ENCODE measurements around the gene ARHGAP26.

ARHGAP26 gene

DNA sequence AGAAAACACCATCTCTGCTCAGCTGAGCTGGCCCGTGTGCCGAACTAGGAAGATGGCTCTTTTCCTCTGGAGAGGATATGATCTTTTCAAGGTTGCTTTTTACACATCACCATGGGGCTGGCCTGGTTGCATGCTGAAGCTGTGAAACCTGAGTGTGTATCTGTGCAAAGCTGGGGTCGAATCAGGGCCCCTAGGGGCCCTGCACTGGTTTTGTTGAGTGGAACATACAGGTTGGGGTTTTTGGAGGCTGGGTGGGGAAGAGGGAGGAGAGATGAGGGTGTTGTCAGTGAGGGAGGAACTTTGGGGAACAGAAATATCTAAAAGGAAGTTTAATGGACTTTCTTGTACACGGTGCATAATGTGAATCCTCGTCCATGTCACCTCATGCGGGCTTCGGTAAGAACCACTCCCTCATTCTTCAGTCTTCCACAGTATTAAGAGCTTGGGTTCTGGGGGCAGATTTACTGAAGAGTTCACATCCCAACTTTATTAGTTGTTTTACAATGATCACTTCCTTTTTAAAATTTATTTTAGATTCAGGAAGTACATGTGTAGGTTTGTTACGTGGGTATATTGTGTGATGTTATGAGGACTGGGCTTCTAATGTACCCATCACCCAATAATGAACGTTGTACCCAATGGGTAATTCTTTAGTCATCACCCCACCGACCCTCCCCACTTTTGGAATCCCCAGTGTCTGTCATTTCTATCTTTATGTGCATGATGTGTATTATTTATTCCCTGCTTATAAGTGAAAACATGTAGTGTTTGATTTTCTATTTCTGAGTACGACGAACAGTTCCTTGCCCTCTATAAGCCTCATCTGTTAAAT, 395.1 kb downstream of the ARHGAP26 start:
- no peak for DNase-seq (ENCODE audit: low spot score)

DNA sequence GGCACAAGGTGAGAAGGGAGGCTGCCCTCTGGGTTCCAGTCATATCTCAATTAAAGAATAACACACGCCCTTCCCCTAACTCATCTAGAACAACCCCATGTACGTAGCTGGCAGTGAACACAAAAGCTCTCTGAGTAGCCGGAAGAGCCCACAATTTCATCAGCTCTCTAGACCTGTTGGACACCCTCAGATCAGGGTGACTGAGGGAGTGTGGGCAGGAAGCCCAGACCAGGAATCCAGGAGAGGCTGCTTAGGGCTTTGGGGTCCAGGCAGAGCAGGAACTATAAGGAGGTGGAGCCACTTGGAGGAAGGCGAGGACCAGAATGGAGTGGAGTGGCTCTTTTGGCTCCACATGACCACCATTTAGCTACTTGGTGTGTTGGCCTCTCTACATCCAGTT, 395.9 kb downstream of the ARHGAP26 start:
- DNase-seq (ENCODE audit: low spot score): no peak

DNA sequence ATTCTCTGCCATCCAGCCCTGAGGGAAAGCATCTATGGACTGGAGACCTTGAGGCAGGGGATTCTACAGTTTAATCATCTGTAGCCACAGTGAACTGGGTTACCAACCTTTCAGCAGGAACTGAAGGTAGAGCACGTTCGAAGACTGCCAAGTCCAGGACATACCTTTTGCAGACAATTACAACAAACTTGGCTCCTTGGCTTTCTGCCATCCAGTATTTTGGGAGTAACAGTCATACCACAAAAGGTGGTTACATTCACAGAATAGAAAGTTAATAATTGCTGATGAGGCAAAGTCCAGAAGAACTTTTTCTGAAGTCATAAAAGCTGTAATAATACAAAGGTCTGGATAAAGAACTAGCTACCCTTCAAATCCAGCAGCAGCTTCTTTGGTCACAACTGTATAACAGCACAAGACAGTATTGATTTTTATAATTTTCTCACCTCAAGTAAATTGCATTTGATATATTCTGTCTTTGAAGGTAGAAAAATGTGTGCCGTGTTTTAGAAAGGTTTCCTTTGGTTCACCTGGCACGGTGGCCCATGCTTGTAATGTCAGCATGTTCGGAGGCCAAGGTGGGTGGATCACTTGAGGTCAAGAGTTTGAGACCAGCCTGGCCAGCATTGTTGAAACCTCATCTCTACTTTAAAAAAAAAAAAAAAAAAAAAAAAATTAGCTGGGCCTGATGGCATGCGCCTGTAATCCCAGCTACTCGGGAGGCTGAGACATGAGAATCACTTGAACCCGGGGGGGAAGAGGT, 396.7 kb downstream of the ARHGAP26 start:
- no peak for DNase-seq (ENCODE audit: low spot score)

DNA sequence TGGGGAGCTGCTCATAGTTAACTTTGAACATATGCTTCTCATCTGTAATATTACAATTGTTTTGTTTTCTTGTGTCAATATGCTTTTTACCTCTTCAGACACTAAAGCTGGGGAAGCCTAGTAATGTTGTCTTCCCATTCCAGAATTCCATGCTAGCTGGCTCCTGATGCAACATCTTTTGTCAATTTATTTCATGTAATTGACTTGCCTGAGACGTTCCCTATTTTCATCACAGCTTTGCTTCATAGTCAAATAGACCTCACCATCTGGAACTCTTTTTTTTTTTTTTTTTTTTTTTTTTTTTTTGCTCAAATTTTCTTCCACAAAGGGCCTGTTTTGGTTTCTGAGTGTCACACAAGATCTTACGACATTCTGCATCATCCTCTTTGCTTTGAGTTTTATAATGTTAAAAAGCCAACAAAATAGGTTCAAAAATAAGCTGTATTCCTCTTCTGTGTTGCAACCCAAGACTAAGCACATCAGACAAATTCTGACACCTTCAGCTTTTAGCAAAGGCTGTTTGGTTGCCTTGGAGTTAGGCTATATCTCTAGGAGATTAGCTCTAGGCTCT, 398.1 kb downstream of the ARHGAP26 start:
- no peak for DNase-seq (ENCODE audit: low spot score)

DNA sequence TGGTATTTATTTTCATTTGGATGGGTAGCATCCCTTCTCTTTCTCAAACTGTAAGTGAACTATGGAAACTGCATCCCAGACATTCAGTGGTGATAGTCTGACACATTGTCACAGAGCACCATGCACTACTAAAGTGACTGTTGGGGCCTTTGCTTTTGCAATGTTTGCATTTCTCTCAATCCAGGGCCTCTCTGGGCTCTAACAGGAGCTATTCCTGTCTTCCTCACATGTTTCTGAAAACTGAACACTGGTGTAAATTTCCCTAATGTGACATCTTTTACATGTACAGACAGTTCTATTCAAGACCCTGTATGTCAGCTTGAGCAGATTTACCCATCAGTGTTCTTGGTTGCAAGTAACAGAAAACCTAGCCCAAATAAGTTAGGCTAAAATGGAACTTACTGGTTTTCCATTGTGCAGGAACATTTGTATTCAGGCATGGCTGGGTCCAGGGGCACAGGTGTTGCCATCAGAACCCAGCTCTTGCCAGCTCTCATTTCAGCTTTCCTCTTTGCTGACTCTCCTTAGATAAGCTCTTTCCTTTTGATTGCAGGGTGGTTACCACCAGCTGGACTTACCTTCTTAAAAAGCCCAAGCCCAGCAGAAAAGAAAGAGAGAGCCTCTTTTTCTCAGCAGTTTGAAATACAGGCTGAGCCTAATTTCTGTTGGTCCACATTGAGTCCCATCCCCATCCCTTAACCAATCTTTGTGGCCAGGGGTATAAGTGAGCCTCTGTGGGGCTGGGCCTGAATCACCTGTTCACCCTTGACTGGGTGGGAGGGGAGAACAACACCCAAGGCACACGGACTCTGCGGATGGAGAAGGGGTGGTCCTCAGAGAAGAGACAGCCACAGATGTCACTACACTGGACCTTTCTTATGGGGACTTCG, 399.0 kb downstream of the ARHGAP26 start:
- DNase-seq (ENCODE audit: low spot score): no peak

DNA sequence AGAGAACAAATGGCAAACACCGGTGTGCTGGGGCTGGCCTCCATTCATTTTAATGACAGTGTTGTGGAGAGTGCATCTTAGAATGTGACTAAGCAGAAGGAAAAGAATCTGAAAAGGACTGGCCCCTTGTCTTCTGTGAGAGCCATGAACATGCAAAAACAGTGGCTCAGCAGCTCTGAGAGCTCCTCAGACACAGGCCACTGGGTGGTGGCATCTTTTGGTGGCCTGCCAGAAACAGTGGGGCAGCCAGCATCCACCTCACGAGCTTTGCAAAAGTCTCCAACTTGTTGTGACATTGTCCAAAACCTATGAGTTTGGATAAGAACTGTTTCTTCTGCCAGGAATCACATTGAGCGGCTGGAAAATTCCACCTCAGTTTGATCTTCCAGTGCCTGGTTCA, 399.9 kb downstream of the ARHGAP26 start:
- no peak for DNase-seq (ENCODE audit: low spot score)

DNA sequence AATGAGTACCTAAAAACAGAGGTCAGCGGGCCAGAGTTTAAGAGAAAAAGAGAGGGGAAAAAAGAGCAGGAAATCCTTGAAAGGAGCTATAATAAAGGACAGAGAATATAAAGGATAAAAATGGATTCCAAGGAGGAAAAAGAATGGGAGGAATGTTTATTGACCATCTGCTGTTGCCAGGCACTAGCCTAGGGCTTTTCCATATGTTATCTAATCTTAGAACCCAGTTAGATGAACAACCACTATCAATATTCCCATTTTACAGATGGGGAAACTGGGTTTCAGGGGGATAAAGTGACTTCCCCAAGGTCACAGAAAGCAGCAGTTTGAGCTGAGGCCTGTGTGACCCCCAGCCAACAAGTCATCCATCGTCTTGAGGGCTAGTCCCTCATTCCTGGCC, 400.8 kb downstream of the ARHGAP26 start:
- DNase-seq (ENCODE audit: low spot score): no peak

DNA sequence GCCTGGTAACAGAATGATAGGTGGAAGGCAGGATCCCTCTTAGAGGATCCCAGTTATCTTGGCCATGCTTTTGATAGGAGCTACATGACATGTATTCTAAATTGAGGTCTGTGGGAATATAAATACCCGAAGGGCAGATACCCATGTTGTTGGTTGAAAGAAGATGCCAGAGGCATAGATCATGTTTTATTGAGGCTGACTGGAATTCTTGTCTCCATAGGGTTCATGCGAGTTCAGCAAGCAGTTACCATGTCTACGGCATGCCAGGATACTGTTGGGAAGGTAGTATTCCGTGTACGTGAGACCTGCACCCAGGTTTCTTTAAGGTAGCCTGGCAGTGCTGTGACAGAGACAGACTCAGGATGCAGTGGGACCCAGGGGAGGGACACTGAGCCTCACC, 402.6 kb downstream of the ARHGAP26 start:
- no peak for DNase-seq (ENCODE audit: low spot score)

DNA sequence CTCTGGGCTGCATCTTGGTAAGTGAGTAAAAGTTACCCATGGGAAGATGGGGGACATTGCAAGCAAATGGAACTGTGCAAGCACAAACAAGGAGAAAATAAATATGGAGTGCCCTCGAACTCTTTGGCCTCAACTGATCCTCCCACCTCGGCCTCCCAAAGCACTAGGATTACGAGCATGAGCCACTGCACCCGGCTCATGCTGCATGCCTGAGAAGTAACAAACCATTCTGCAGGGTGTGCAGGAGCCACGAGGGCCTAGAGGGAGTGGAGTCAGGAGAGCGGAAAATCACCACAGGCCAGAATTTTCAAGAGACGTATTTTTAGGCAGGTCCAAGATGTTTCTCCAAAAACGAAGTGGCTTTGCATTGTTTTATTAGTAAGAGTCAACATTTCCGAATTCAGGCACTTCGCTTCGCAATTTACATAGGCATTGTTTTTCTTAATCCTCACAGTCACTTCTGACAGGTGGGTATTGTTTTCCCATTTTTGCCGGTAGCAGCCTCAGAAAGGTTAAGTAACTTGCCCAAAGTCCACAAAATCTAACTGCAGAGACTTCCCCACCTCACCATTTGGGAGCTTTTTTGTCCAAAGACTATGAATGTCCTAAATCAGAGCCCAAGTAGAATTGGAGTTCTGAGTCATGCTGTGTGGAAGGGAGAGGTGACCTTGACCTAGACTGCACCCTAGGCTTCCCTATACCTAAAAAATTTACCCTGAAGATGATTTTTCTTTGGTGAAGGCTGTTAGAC, 403.1 kb downstream of the ARHGAP26 start:
- DNase-seq (ENCODE audit: low spot score): no peak

DNA sequence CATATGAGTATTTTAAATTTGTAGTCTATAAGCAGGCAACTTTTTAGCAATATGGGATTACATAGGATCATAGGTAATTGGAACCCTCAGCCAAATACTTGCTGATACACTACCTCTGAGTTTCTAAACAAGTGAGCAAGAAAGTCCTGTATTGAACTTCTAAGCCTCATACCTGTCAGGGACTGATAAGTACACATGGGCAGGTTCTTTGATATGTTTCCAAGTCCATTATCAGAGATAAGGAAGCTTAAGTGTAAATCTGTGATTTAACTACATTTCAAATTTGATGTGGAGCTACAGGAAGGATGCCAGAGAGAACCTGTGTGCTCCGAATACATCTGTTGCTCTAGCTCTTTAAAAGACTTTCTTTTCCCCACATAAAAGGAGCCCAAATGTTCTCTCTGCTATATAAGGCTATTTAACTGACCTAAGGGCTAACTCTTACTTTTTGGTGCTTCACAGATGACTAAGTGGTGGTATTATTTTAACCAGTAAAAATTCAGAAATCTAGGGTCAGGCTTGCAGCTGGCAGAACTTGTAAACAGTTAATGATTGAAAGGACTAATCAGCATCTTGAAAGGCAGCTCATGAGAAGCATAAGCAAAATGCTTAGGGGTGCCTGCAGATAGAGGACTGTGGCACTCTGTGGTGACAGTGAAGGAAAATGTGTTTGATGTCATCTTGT, 404.7 kb downstream of the ARHGAP26 start:
- DNase-seq (ENCODE audit: low spot score): no peak

DNA sequence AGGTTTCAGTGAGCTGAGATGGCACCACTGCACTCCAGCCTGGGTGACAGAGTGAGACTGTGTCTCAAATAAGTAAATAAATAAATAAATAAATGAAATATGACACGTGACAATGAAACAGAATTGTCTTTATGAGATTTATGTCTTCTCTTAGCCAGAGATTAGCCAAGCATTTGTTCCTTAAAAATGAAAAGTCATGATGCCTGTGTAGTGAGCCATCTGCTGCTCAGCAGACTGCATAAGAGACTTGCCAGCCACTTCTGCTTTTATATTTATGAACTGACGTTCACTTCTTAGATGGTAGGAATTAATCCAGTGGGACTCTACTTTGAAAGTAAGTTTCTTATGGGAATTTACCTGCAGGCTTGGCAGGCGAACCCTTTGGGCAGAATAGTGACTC, 405.9 kb downstream of the ARHGAP26 start:
- no peak for DNase-seq (ENCODE audit: low spot score)

DNA sequence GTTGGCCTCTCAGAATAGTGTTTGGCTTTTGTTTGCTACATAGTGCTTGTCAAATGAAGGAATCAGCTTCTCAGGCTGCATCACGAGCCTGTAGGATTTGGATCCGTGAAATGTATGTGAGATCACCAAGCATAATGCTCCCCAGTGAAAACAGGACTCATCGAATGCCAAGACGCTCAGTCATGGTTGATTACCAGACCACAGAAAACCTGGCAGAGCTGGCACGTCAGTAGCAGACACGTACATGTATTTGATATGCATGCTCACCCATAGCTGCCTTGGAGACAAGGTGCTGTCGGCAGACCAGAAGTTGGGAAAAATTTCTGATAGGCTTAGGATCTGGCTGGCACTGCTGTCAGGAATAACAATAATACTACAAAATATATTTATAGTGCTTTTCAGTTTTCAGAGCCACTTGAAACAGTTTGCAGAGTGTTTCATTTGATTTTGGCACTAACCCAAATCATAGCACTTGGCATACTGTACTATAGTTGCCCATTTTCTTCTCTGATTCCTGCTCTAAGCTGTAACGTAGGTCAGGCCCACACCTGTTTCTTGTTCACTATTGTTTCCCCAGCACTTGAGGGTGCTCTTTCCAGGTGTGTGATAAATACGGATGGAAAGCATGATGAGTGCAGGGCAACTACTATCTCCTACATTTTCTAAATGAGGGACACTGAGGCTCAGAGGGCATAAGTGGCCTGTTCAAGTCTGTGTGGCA, 407.2 kb downstream of the ARHGAP26 start:
- DNase-seq (ENCODE audit: low spot score): no peak

DNA sequence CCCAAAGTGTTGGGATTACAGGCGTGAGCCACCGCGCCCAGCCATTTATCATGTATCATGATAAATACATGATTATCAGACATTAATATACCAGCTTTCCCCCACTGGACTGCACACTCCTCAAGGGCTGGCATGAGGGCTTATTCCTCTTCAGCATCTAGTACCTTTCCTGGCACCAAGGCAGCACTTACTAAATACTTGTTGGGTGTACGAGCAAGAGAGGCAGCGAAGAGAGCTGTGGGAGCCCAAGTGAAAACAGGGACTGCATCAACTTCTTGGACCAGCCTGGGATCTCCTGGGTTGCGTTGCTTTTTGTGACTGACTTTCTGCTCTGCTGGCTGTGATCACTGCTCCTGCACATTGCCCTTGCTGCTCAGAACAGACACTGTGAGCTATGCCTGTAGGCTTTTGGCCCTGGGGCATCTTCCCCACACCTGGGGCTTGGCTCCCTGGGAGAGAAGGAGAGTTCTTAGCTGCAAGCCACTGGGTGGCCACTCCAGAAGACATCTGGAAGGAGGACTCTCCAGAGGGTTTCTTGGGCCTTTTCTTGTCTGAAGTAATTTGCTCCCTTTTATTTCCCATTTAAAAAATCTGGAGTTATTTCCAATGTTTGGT, 409.1 kb downstream of the ARHGAP26 start:
- DNase-seq (ENCODE audit: low spot score): no peak

DNA sequence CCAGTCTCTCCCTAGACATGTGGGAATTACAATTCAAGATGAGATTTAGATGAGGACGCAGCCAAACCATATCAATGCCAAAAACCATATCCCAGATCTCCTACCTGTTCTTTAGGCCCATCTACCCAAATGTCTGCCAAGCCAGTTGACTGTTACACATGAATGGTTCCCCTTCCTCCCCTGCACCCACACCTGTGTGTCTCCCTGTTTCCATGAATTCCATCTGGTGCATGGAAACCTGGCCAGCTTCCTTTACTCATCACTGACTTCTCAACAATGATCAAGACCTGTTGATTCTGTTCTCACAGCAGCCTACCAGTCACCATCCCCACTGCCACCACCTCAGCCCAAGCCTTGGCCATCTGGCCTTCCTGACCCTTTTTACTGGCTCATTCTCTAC, 410.6 kb downstream of the ARHGAP26 start:
- no peak for DNase-seq (ENCODE audit: low spot score)

DNA sequence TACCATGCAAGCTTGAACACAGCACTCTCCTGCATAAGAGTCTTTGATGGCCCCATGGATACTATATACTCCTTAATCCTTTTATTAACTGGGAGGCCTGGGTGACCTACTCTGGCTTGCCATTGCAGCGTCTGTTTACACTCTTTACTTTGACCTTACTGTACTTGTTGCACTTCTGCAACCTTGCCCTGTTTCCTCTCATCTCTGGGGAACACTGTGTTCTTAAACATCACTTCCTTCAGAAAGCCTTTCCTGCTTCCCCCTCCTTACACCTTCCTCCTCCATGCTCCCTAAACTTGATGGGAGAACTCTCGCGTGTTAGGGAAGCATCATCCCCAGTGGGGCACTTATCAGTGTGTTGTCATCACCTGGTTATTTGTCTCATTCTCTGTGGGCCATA, 411.0 kb downstream of the ARHGAP26 start:
- DNase-seq (ENCODE audit: low spot score): no peak

DNA sequence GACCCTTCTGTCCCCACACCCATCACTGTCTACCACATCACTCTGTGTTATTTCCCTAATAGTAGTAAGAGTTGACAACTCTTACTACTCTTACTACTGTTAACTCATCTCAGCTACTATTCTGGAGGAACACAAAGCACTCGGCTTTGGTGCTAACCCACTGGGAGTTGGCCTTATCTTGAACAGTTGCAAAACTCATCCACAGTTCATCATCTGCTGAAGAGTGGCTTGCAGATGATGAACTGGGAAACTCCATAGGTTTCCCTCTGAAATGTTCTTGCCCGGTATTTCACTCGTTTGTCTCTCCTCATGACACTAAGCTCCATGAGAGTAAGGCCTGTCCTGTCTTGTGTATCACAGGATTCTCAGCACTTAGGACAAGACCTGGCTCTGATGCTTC, 411.9 kb downstream of the ARHGAP26 start:
- no peak for DNase-seq (ENCODE audit: low spot score)

DNA sequence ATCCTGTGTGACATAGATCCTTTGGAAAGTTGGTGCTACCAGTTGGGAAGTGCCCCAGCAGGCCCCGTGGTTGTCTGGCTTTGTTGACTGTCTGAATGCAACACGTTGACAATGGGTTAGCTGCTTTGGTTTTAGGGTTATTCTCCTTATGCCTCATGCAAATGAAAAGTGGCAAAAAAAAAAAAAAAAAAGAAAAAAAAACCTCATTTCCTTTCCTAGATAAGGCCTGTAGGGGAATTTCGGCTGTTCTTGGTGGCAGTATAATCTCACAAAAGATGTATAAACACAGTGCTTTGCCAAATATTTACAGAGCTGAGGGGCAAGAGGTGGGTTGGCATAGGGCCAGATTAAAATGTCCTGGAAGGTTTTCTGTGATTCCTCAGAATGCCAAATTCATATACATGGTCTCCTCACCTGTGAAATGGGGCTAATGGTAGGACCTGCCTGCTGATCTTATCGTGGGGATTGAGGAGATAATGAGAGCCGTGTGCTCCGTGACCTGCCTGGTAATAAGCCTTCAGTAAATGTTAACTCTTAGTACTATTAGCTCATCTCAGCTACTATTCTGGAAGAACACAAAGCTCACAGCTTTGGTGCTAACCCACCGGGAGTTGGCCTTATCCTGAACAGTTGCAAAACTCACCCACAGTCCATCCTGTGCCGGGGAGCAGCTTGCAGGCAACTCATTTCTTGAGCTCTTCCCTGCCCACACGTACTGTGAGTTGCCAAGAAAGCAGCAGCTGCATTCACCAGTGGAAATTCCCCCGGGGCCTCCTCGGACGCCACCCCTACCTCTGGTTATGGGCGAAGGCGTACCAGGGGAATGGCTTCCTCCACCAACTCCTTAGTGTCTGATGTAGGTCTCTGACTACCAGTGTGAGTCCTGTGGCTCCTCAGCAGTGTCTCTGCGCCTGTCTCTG, 413.0 kb downstream of the ARHGAP26 start:
- no peak for DNase-seq (ENCODE audit: low spot score)

DNA sequence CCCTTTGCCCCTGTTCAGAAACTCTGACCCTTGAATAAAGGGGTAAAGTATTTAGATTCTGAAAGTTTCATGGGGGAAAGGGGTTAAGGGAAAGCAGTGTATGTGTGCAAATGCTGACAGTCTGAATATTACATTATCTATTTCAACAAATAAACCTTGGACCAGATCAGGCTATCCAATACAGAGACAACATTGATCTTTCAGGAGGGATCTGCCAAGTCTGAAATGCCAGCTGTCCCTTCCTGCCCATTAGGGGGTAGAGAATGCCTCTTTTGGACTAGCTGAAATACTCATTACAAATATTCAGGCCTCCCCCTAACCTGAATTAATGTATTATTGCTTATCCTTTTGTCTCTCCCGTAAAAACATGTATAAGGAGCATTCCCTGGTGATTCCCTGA, 413.8 kb downstream of the ARHGAP26 start:
- peak; percentile 45 for DNase-seq (ENCODE audit: low spot score)

DNA sequence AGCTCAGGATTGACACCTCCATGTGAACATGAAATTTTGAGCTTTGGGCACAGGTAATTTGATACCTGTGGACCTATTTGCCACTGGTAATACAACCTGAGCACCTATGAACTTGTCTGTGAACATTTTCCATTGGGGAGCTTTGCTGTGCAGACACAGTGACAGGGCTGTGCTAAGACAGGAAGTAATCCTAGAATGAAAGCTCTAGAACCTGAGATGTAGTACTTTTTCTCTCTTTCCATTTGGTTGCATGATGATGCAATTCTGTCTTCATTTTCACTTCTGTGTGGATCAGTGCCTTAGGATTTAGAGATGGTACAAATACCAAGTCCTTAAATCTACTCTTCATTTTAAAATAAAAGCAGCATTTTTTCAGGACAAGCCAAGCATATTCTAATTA, 416.4 kb downstream of the ARHGAP26 start:
- DNase-seq (ENCODE audit: low spot score): no peak
